ENCODE measurements around the gene TNFSF13B.

TNFSF13B gene

GRCh38 chr13:108350579-108350978 is 81.1 kb downstream of the TNFSF13B start:
- DNase-seq = no peak

GRCh38 chr13:108352599-108352998 is 83.1 kb downstream of the TNFSF13B start:
- no peak for DNase-seq

GRCh38 chr13:108357228-108357627 is 87.7 kb downstream of the TNFSF13B start:
- no peak for DNase-seq
